Endothelial cell (in vitro differentiated cells): ENCODE measurements around the gene CNTN6. TPM values are rescaled to one million over a fixed set of nuclear protein-coding genes. Genes with fewer than 3 reads are reported as not detected.

Experiments
- DNase-seq: peaks from one replicate; pipeline ENCODE4 v3.0.0; 2021; ENCODE audit warnings: low spot score
- H3K27ac Mint-ChIP-seq: one replicate; pipeline ENCODE4 v1.8.0; 2021; ENCODE audit warnings: mixed read lengths, inconsistent platforms; ENCODE audit not compliant: unreplicated experiment
- H3K27me3 Mint-ChIP-seq: one replicate; pipeline ENCODE4 v1.8.0; 2021; ENCODE audit warnings: mild to moderate bottlenecking, moderate library complexity, mixed read lengths, inconsistent platforms; ENCODE audit not compliant: unreplicated experiment
- H3K36me3 Mint-ChIP-seq: one replicate; pipeline ENCODE4 v1.8.0; 2021; ENCODE audit warnings: mild to moderate bottlenecking, low read depth, mixed read lengths, inconsistent platforms; ENCODE audit not compliant: unreplicated experiment
- H3K4me1 Mint-ChIP-seq: one replicate; pipeline ENCODE4 v1.8.0; 2021; ENCODE audit warnings: mild to moderate bottlenecking, mixed read lengths, inconsistent platforms; ENCODE audit not compliant: unreplicated experiment
- H3K4me3 Mint-ChIP-seq: one replicate; pipeline ENCODE4 v1.8.0; 2021; ENCODE audit warnings: mild to moderate bottlenecking, mixed read lengths, inconsistent platforms; ENCODE audit not compliant: unreplicated experiment
- H3K9me3 Mint-ChIP-seq: one replicate; pipeline ENCODE4 v1.8.0; 2021; ENCODE audit warnings: mixed read lengths, inconsistent platforms; ENCODE audit not compliant: unreplicated experiment
- total RNA-seq: library from RNA; stranded (reverse); fragmentation: NEBNext Ultra II Directional; extraction: Animal tissue kit (Norgen Biotek cat#: 25700); gene quantifications from one replicate; pipeline ENCODE4 v1.2.1, GENCODE V29; 2021; ENCODE audit not compliant: unreplicated experiment
- TF ChIP-seq, protein P1 (sequence below): fragments of 200-600 bp; sonication (generic); IDR thresholded peaks from one replicate; pipeline ENCODE4 v1.5.0; 2021; ENCODE audit warnings: antibody characterized with exemption; ENCODE audit not compliant: unreplicated experiment

The CNTN6 gene
- total RNA-seq, 1 donor from 2014 or later = not detected

DNA sequence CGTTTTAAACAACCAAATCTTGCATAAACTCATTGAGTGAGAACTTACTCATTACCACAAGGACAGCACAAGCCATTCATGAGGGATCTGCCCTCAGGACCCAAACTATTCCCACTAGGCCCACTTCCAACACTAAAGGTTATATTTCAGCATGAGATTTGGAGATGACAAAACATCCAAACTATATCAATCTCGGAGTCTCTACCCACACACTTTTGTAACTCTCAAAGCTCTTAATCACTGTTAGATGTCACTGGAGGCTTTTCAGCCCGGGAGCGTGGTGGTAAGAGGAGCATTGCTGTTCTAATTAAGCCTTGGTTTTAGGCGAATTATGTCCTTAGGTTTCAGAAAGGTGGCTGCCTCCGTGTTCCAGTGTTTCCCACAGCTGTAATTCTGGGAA, 86.3 kb downstream of the CNTN6 start:
- Mint-ChIP-seq H3K27me3 (peaks cover 6% of the 10 kb centered on the region), H3K27ac (no peak overlapping the region), H3K4me3 (no peak overlapping the region), H3K4me1 (no peaks in the 10 kb centered on the region), H3K9me3 (peaks cover 23% of the 10 kb centered on the region), H3K36me3 (peaks cover 7% of the 10 kb centered on the region)
- TF ChIP-seq, protein P1, sequence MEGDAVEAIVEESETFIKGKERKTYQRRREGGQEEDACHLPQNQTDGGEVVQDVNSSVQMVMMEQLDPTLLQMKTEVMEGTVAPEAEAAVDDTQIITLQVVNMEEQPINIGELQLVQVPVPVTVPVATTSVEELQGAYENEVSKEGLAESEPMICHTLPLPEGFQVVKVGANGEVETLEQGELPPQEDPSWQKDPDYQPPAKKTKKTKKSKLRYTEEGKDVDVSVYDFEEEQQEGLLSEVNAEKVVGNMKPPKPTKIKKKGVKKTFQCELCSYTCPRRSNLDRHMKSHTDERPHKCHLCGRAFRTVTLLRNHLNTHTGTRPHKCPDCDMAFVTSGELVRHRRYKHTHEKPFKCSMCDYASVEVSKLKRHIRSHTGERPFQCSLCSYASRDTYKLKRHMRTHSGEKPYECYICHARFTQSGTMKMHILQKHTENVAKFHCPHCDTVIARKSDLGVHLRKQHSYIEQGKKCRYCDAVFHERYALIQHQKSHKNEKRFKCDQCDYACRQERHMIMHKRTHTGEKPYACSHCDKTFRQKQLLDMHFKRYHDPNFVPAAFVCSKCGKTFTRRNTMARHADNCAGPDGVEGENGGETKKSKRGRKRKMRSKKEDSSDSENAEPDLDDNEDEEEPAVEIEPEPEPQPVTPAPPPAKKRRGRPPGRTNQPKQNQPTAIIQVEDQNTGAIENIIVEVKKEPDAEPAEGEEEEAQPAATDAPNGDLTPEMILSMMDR = no peak
- no peak for DNase-seq

DNA sequence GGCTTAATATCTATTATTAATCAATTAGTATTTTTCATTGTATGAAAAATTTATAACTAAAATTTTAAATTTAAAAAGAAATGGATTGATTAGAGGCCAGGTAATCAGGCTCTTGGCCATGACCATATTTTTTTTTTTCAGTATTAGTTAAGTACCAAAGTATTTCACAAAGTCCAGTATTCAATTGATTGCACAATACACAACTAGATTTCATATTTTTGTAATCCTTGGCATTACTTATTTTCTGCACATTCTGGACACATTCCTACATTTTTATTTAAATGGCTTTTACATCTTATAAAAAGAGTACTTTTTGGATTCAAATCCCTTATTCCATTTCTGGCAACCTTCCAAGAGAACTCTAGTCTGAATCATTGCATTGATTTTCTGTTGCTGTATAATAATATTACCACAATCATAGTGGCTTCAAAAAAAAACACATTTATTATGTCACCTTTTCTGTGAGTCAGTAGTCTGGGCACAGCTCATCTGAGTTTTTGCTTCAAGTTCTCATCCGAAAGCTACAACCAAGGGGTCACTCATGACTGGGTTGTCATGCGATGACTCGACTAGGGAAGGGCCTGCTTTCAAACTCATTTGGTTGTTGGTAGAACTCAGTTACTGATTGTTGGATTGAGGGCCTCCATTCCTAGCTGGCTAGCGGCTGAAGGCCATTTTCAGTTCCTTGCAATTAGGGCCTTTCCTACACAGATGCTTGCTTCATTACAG, 90.7 kb downstream of the CNTN6 start:
- Mint-ChIP-seq H3K36me3 (peaks cover 4% of the 10 kb centered on the region), H3K9me3 (peaks cover 6% of the 10 kb centered on the region), H3K4me3 (no peak overlapping the region), H3K27me3 (peaks cover 4% of the 10 kb centered on the region), H3K27ac (no peak overlapping the region), H3K4me1 (no peaks in the 10 kb centered on the region)
- TF ChIP-seq, protein P1 = no peak
- no peak for DNase-seq

DNA sequence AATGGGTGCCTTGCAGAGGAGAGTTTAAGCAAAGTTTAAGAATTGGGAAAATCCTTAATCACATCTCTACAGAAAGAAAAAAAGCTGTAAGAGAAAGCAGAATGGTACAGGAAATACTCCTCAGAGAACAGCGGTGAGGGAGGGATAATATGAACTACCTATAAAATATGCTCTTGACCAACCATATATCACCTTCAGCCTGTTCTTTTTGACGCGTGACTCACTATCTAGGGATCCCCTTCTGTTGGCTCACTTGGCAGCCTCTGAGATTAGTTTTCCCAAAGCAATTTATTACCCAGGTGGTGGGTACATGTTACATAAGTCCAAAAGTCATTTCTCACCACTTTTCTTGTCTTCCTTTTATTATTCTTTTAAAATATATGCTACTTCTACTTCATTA, 97.7 kb downstream of the CNTN6 start:
- Mint-ChIP-seq H3K27ac (no peak overlapping the region), H3K4me1 (no peaks in the 10 kb centered on the region), H3K9me3 (peaks cover 30% of the 10 kb centered on the region), H3K4me3 (no peak overlapping the region), H3K36me3 (no peaks in the 10 kb centered on the region), H3K27me3 (peaks cover 2% of the 10 kb centered on the region)
- no peak for DNase-seq
- TF ChIP-seq, protein P1 = no peak

DNA sequence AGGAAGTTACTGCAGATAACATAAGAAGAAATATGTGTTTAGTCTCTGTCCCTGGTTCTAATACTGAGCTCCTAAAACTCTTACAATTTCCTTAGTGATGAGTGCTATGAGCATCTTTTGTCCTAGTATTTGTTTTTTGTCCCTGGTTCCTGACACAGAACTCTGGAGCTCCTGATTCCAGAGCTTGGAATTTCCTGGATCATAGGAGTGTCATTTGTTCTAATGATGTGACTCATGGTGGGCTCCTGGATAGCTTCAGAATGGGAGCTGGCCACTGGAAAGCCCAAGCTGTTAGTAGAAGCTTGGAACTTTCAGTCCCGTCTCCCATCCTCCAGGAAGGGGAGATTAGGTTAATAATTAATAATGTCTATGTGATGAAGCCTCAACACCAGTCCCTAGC, 98.2 kb downstream of the CNTN6 start:
- no peak for DNase-seq
- TF ChIP-seq, protein P1 = no peak
- Mint-ChIP-seq H3K4me1 (no peaks in the 10 kb centered on the region), H3K36me3 (no peaks in the 10 kb centered on the region), H3K27ac (no peak overlapping the region), H3K4me3 (no peak overlapping the region), H3K9me3 (peaks cover 30% of the 10 kb centered on the region), H3K27me3 (peaks cover 2% of the 10 kb centered on the region)

DNA sequence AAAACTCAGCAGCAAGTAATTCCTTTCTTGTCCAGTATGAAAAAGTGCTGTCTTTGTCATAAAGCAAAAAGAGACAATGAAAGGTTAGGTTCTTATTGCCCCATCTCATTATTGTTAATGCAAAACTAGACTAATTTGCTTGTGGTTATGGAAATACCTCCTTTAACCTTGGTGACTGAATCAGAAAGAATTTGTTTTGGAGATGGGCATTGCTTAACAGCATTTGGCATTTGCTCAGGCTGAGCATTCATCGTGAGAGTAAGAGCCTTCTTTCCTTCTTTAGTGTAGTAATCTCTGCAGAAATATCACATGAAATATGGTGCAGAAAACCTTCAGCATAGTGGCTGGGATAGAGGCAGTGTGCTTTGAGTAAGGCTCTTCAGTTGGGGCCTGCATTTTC, 103.1 kb downstream of the CNTN6 start:
- Mint-ChIP-seq H3K4me1 (no peaks in the 10 kb centered on the region), H3K9me3 (peaks cover 38% of the 10 kb centered on the region), H3K4me3 (no peak overlapping the region), H3K27me3 (no peaks in the 10 kb centered on the region), H3K36me3 (no peaks in the 10 kb centered on the region), H3K27ac (no peak overlapping the region)
- DNase-seq = no peak
- TF ChIP-seq, protein P1 = no peak
